GM20431 (cell line): ENCODE data around the gene EML4.
"Not testable (repeated sequence)": the region's sequence is repeated elsewhere in the genome, so short reads cannot be mapped to it uniquely, and the experiment has no call there.

Source experiments
- in situ Hi-C: fragments of 300-500 bp; cut with MseI, MboI; formaldehyde crosslinking; loops from one replicate; pipeline ENCODE4 v1.15.0; 2020; ENCODE audit warnings: low sequenced_read_pairs; ENCODE audit not compliant: unreplicated experiment

The EML4 gene

GRCh38 chr2:42169100-42169873 is at the start of gene EML4:
EML4 (plus strand) TSS chr2:42169353; CDS start chr2:42169612, 259 bp downstream.
- in situ Hi-C loops: no loop called here

GRCh38 chr2:42123426-42123825 is 45.7 kb upstream of the EML4 start:
- in situ Hi-C loops: no loop called here

GRCh38 chr2:42124011-42124785 is 45.0 kb upstream of the EML4 start:
- in situ Hi-C loops: no loop called here

- in situ Hi-C loops: no loop called here
These were observed 43.1 kb upstream of the EML4 start for GRCh38 chr2:42125841-42126594.

GRCh38 chr2:42126873-42127272 is 42.3 kb upstream of the EML4 start:
- in situ Hi-C loops: not testable (repeated sequence)

GRCh38 chr2:42127425-42128424 is 41.4 kb upstream of the EML4 start:
- in situ Hi-C loops: no loop called here

- in situ Hi-C loops: no loop called here
These were observed 40.2 kb upstream of the EML4 start for GRCh38 chr2:42128721-42129486.

GRCh38 chr2:42129487-42129852 is 39.7 kb upstream of the EML4 start:
- in situ Hi-C loops: no loop called here

- in situ Hi-C loops: no loop called here
These were observed 39.2 kb upstream of the EML4 start for GRCh38 chr2:42129947-42130346.

GRCh38 chr2:42130858-42131257 is 38.3 kb upstream of the EML4 start:
- in situ Hi-C loops: not testable (repeated sequence)

GRCh38 chr2:42132191-42132965 is 36.8 kb upstream of the EML4 start:
- in situ Hi-C loops: no loop called here

GRCh38 chr2:42132966-42133641 is 36.0 kb upstream of the EML4 start:
- in situ Hi-C loops: no loop called here

GRCh38 chr2:42133771-42134195 is 35.4 kb upstream of the EML4 start:
- in situ Hi-C loops: no loop called here

- in situ Hi-C loops: not testable (repeated sequence)
These were observed 34.7 kb upstream of the EML4 start for GRCh38 chr2:42134401-42134932.

GRCh38 chr2:42135381-42136312 is 33.5 kb upstream of the EML4 start:
- in situ Hi-C loops: no loop called here

- in situ Hi-C loops: no loop called here
These were observed 32.4 kb upstream of the EML4 start for GRCh38 chr2:42136782-42137124.
